H9 (cell line): ENCODE data around the gene CCDC186. TPM values are rescaled to one million over a fixed set of nuclear protein-coding genes. Genes with fewer than 3 reads are reported as not detected.

Experiments
- DNase-seq: peaks from one replicate; pipeline ENCODE4 v3.0.0-alpha.2; 2017
- H2AFZ ChIP-seq: one replicate; pipeline ENCODE4 v1.6.1; 2013; ENCODE audit warnings: mild to moderate bottlenecking, low read length, control low read depth, moderate library complexity
- H2AK5ac ChIP-seq: 2 replicates; pipeline ENCODE4 v1.6.1; 2013; ENCODE audit warnings: low read length, control low read depth, mixed read lengths; ENCODE audit not compliant: insufficient read length
- H2BK120ac ChIP-seq: one replicate; pipeline ENCODE4 v1.6.1; 2013; ENCODE audit warnings: low read depth, mild to moderate bottlenecking, low read length, control low read depth, inconsistent platforms; ENCODE audit not compliant: poor library complexity, severe bottlenecking
- H2BK12ac ChIP-seq: 2 replicates; pipeline ENCODE4 v1.6.1; 2013; ENCODE audit warnings: low read length, control low read depth, mixed read lengths, low read depth; ENCODE audit not compliant: insufficient read length
- H2BK15ac ChIP-seq: 2 replicates; pipeline ENCODE4 v1.6.1; 2013; ENCODE audit warnings: low read depth, low read length, control low read depth
- H2BK20ac ChIP-seq: one replicate; pipeline ENCODE4 v1.6.1; 2013; ENCODE audit warnings: low read depth, mild to moderate bottlenecking, low read length, control low read depth, inconsistent platforms; ENCODE audit not compliant: poor library complexity, severe bottlenecking
- H2BK5ac ChIP-seq: 2 replicates; pipeline ENCODE4 v1.6.1; 2013; ENCODE audit warnings: low read length, control low read depth, mixed read lengths; ENCODE audit not compliant: insufficient read length
- H3K14ac ChIP-seq: 2 replicates; pipeline ENCODE4 v1.6.1; 2013; ENCODE audit warnings: low read length, control low read depth; ENCODE audit not compliant: insufficient read depth
- H3K18ac ChIP-seq: 2 replicates; pipeline ENCODE4 v1.6.1; 2013; ENCODE audit warnings: low read depth, mild to moderate bottlenecking, mixed read lengths, low read length, control low read depth; ENCODE audit not compliant: insufficient read length
- H3K23ac ChIP-seq: 2 replicates; pipeline ENCODE4 v1.6.1; 2013; ENCODE audit warnings: low read length, control low read depth, mixed read lengths, low read depth; ENCODE audit not compliant: insufficient read length
- H3K23me2 ChIP-seq: 2 replicates; pipeline ENCODE4 v1.6.1; 2013; ENCODE audit warnings: low read depth, mild to moderate bottlenecking, mixed read lengths, low read length, control low read depth; ENCODE audit not compliant: insufficient read length, poor library complexity, severe bottlenecking
- H3K27ac ChIP-seq: 2 replicates; pipeline ENCODE4 v1.5.1; 2013; ENCODE audit warnings: low read length, control low read depth, mixed read lengths, low read depth; ENCODE audit not compliant: insufficient read length
- H3K27me3 ChIP-seq: 2 replicates; pipeline ENCODE4 v1.6.1; 2013; ENCODE audit warnings: low read length, control low read depth, inconsistent platforms; ENCODE audit not compliant: insufficient read depth
- H3K4ac ChIP-seq: 2 replicates; pipeline ENCODE4 v1.6.1; 2013; ENCODE audit warnings: low read depth, mild to moderate bottlenecking, control low read depth, inconsistent platforms, low read length, moderate library complexity
- H3K4me1 ChIP-seq: 2 replicates; pipeline ENCODE4 v1.6.1; 2013; ENCODE audit warnings: low read length, control low read depth, inconsistent platforms; ENCODE audit not compliant: insufficient read depth
- H3K4me2 ChIP-seq: 2 replicates; pipeline ENCODE4 v1.6.1; 2013; ENCODE audit warnings: low read length, control low read depth, mixed read lengths; ENCODE audit not compliant: insufficient read length, insufficient read depth
- H3K56ac ChIP-seq: 2 replicates; pipeline ENCODE4 v1.6.1; 2013; ENCODE audit warnings: low read depth, mild to moderate bottlenecking, mixed read lengths, low read length, control low read depth; ENCODE audit not compliant: insufficient read length
- H3K79me1 ChIP-seq: 2 replicates; pipeline ENCODE4 v1.6.1; 2013; ENCODE audit warnings: low read depth, mild to moderate bottlenecking, moderate library complexity, low read length, control low read depth, inconsistent platforms; ENCODE audit not compliant: insufficient read depth, poor library complexity, severe bottlenecking
- H3K79me2 ChIP-seq: 2 replicates; pipeline ENCODE4 v1.6.1; 2013; ENCODE audit warnings: low read length, control low read depth, inconsistent platforms; ENCODE audit not compliant: insufficient read depth
- H3K9ac ChIP-seq: 2 replicates; pipeline ENCODE4 v1.6.1; 2013; ENCODE audit warnings: low read length, control low read depth, mixed read lengths; ENCODE audit not compliant: insufficient read length; ENCODE audit errors: extremely low read depth
- H3K9me3 ChIP-seq: one replicate; pipeline ENCODE4 v1.6.1; 2013; ENCODE audit warnings: low read depth, low read length, inconsistent platforms; ENCODE audit not compliant: control insufficient read depth
- H3T11ph ChIP-seq: one replicate; pipeline ENCODE4 v1.6.1; 2013; ENCODE audit warnings: mild to moderate bottlenecking, low read length, control low read depth, inconsistent platforms
- H4K20me1 ChIP-seq: one replicate; pipeline ENCODE4 v1.6.1; 2013; ENCODE audit not compliant: control insufficient read depth, insufficient read length, insufficient read depth
- H4K5ac ChIP-seq: 2 replicates; pipeline ENCODE4 v1.6.1; 2013; ENCODE audit warnings: low read depth, mild to moderate bottlenecking, mixed read lengths, low read length, control low read depth; ENCODE audit not compliant: insufficient read length
- H4K8ac ChIP-seq: replicated peaks from 2 replicates; pipeline ENCODE4 v1.6.1; 2013; ENCODE audit warnings: low read length, control low read depth, mixed read lengths, low read depth; ENCODE audit not compliant: insufficient read length
- H4K91ac ChIP-seq: 2 replicates; pipeline ENCODE4 v1.6.1; 2013; ENCODE audit warnings: low read depth, mild to moderate bottlenecking, moderate library complexity, mixed read lengths, low read length, control low read depth; ENCODE audit not compliant: insufficient read length
- H3K27ac Mint-ChIP-seq, 3 experiments: 2 replicates in 2 of 3; 3 replicates in 1 of 3; pipeline ENCODE4 v1.8.0; 2020 to 2021; ENCODE audit warnings: mixed read lengths in 3 of 3, mild to moderate bottlenecking in 1 of 3, moderate library complexity in 1 of 3
- H3K27me3 Mint-ChIP-seq: 2 replicates; pipeline ENCODE4 v1.8.0; 2021; ENCODE audit warnings: low read depth, mild to moderate bottlenecking, moderate library complexity, mixed read lengths
- H3K36me3 Mint-ChIP-seq, 3 experiments: 2 replicates in 2 of 3; 3 replicates in 1 of 3; pipeline ENCODE4 v1.8.0; 2020 to 2021; ENCODE audit warnings: low read depth in 3 of 3, mixed read lengths in 3 of 3; ENCODE audit not compliant: insufficient read depth in 1 of 3
- H3K4me1 Mint-ChIP-seq, 2 experiments: 2 replicates each; pipeline ENCODE4 v1.8.0; 2020; ENCODE audit warnings: mixed read lengths in 2 of 2
- H3K4me3 Mint-ChIP-seq, 2 experiments: 2 replicates in 1 of 2; 3 replicates in 1 of 2; pipeline ENCODE4 v1.8.0; 2020 to 2021; ENCODE audit warnings: mild to moderate bottlenecking in 2 of 2, mixed read lengths in 2 of 2, moderate library complexity in 1 of 2
- H3K9me3 Mint-ChIP-seq, 2 experiments: 2 replicates in 1 of 2; 3 replicates in 1 of 2; pipeline ENCODE4 v1.8.0; 2020; ENCODE audit warnings: mild to moderate bottlenecking in 2 of 2, mixed read lengths in 2 of 2, moderate library complexity in 1 of 2
- CTCF ChIP-seq: fragments of 200-600 bp; sonication (generic); conservative IDR thresholded peaks from 3 replicates; pipeline ENCODE4 v1.8.0; 2021; ENCODE audit warnings: antibody characterized with exemption, mild to moderate bottlenecking
- WGBS: extraction: QIAGEN DNeasy Blood & Tissue Kit; methylation state at CpG from one replicate; pipeline ENCODE4 v1.1.7; 2013; ENCODE audit warnings: missing lambda C conversion rate, low lambda C conversion rate, mixed read lengths; ENCODE audit not compliant: insufficient read length; ENCODE audit errors: extremely low coverage; 5-methylcytosine and 5-hydroxymethylcytosine counted together
- total RNA-seq: library from RNA; stranded (reverse); gene quantifications from 2 replicates; pipeline ENCODE4 v1.2.1, GENCODE V29; 2021

Gene CCDC186
- total RNA-seq, 1 experiment from 2014 or later = 16.7 TPM

GRCh38 chr10:114189700-114190099 is 15.7 kb upstream of the CCDC186 start:
- no peak overlapping the region for H2BK120ac ChIP-seq
- H3K18ac ChIP-seq = no peak overlapping the region
- H3K27ac ChIP-seq = no peak overlapping the region
- H2AFZ ChIP-seq = no peak overlapping the region
- no peak overlapping the region for H3K27ac Mint-ChIP-seq
- no peak overlapping the region for H4K8ac ChIP-seq
- H3T11ph ChIP-seq = no peak overlapping the region
- H3K4me2 ChIP-seq = no peak overlapping the region
- no peaks in the 10 kb centered on the region for H3K79me1 ChIP-seq
- no peak overlapping the region for H4K5ac ChIP-seq
- H2AK5ac ChIP-seq = no peak overlapping the region
- no peak overlapping the region for H2BK5ac ChIP-seq
- no peak overlapping the region for H3K14ac ChIP-seq
- H3K9ac ChIP-seq = no peak overlapping the region
- TF ChIP-seq CTCF = no peak
- H3K56ac ChIP-seq = no peak overlapping the region
- H2BK12ac ChIP-seq = no peak overlapping the region
- no peaks in the 10 kb centered on the region for H3K4me1 ChIP-seq
- no peak overlapping the region for H2BK15ac ChIP-seq
- H3K9me3 Mint-ChIP-seq = no peaks in the 10 kb centered on the region; a peak in 1 of 5 replicates
- H3K4me3 Mint-ChIP-seq = no peak overlapping the region
- H3K23ac ChIP-seq = no peak overlapping the region
- no peak overlapping the region for H2BK20ac ChIP-seq
- no peaks in the 10 kb centered on the region for H3K9me3 ChIP-seq
- DNase-seq = no peak
- H3K4me1 Mint-ChIP-seq = no peaks in the 10 kb centered on the region
- no peaks in the 10 kb centered on the region for H3K27me3 ChIP-seq
- H3K36me3 Mint-ChIP-seq = no peaks in the 10 kb centered on the region
- H3K4ac ChIP-seq = no peak overlapping the region
- no CpG with 5 or more reads among the region's 8 CpGs for WGBS
- no peak overlapping the region for H4K91ac ChIP-seq
- no peaks in the 10 kb centered on the region for H4K20me1 ChIP-seq
- H3K23me2 ChIP-seq = no peaks in the 10 kb centered on the region
- no peaks in the 10 kb centered on the region for H3K79me2 ChIP-seq
- H3K27me3 Mint-ChIP-seq = no peaks in the 10 kb centered on the region
